Activated T-cell treated with anti-CD3 and anti-CD28 coated beads, Interleukin-2, amount 50 U/mL, for 24 hours (primary cell): Measurements from ENCODE around the gene CHL1.

ENCODE experiments used
- DNase-seq: peaks from one replicate; pipeline ENCODE4 v3.0.0-alpha.2; 2020
- H3K27ac Mint-ChIP-seq: 2 replicates; pipeline ENCODE4 v1.8.0; 2020; ENCODE audit warnings: mild to moderate bottlenecking, mixed read lengths
- H3K27me3 Mint-ChIP-seq: 2 replicates; pipeline ENCODE4 v1.8.0; 2020; ENCODE audit warnings: mixed read lengths
- H3K36me3 Mint-ChIP-seq: 2 replicates; pipeline ENCODE4 v1.8.0; 2020; ENCODE audit warnings: low read depth, mixed read lengths
- H3K4me1 Mint-ChIP-seq: 2 replicates; pipeline ENCODE4 v1.8.0; 2020; ENCODE audit warnings: low read depth, mixed read lengths
- H3K4me3 Mint-ChIP-seq: 2 replicates; pipeline ENCODE4 v1.8.0; 2020; ENCODE audit warnings: mild to moderate bottlenecking, moderate library complexity, mixed read lengths
- H3K9me3 Mint-ChIP-seq: 2 replicates; pipeline ENCODE4 v1.8.0; 2020; ENCODE audit warnings: mixed read lengths

CHL1 gene

GRCh38 chr3:200758-201325, 4.3 kb downstream of the CHL1 start:
- H3K9me3 Mint-ChIP-seq = no peaks in the 10 kb centered on the region
- H3K4me3 Mint-ChIP-seq = no peak overlapping the region
- peaks cover 5% of the 10 kb centered on the region for H3K4me1 Mint-ChIP-seq
- peaks cover 2% of the 10 kb centered on the region for H3K36me3 Mint-ChIP-seq
- peaks cover 38% of the 10 kb centered on the region for H3K27me3 Mint-ChIP-seq
- no peak for DNase-seq
- no peak overlapping the region for H3K27ac Mint-ChIP-seq

GRCh38 chr3:204102-204501, 7.5 kb downstream of the CHL1 start:
- no peaks in the 10 kb centered on the region for H3K4me1 Mint-ChIP-seq
- no peak overlapping the region for H3K4me3 Mint-ChIP-seq

GRCh38 chr3:207973-208372, 11.4 kb downstream of the CHL1 start:
- Mint-ChIP-seq H3K9me3 (no peaks in the 10 kb centered on the region), H3K36me3 (no peaks in the 10 kb centered on the region), H3K4me1 (no peaks in the 10 kb centered on the region), H3K27ac (no peak overlapping the region), H3K4me3 (no peak overlapping the region), H3K27me3 (peaks cover 3% of the 10 kb centered on the region)
- DNase-seq = no peak

More at GRCh38 chr3:204102-204501, 7.5 kb downstream of the CHL1 start:
- Mint-ChIP-seq H3K9me3 (no peaks in the 10 kb centered on the region), H3K27ac (no peak overlapping the region), H3K27me3 (peaks cover 17% of the 10 kb centered on the region), H3K36me3 (no peaks in the 10 kb centered on the region)
- DNase-seq = no peak

GRCh38 chr3:210669-211068, 14.1 kb downstream of the CHL1 start:
- no peaks in the 10 kb centered on the region for H3K27me3 Mint-ChIP-seq
- no peak overlapping the region for H3K4me3 Mint-ChIP-seq
- no peaks in the 10 kb centered on the region for H3K4me1 Mint-ChIP-seq
- H3K27ac Mint-ChIP-seq = no peak overlapping the region
- H3K36me3 Mint-ChIP-seq = no peaks in the 10 kb centered on the region
- H3K9me3 Mint-ChIP-seq = no peaks in the 10 kb centered on the region
- DNase-seq = no peak

- Mint-ChIP-seq H3K36me3 (no peaks in the 10 kb centered on the region), H3K9me3 (no peaks in the 10 kb centered on the region), H3K4me1 (no peaks in the 10 kb centered on the region), H3K4me3 (no peak overlapping the region), H3K27me3 (no peaks in the 10 kb centered on the region), H3K27ac (no peak overlapping the region)
- DNase-seq = no peak
Observed at GRCh38 chr3:212432-212831, 15.9 kb downstream of the CHL1 start.

- no peaks in the 10 kb centered on the region for H3K4me1 Mint-ChIP-seq
- H3K27ac Mint-ChIP-seq = no peak overlapping the region
- peaks cover 6% of the 10 kb centered on the region for H3K9me3 Mint-ChIP-seq
- no peak overlapping the region for H3K4me3 Mint-ChIP-seq
- H3K27me3 Mint-ChIP-seq = no peaks in the 10 kb centered on the region
- DNase-seq = no peak
- H3K36me3 Mint-ChIP-seq = no peaks in the 10 kb centered on the region
Observed at GRCh38 chr3:217099-217813, 20.7 kb downstream of the CHL1 start.

GRCh38 chr3:217948-218347, 21.4 kb downstream of the CHL1 start:
- H3K4me1 Mint-ChIP-seq = no peaks in the 10 kb centered on the region
- DNase-seq = no peak

GRCh38 chr3:228442-229182, 32.0 kb downstream of the CHL1 start:
- no peak overlapping the region for H3K27ac Mint-ChIP-seq
- no peaks in the 10 kb centered on the region for H3K4me1 Mint-ChIP-seq
- H3K36me3 Mint-ChIP-seq = no peaks in the 10 kb centered on the region
- no peaks in the 10 kb centered on the region for H3K27me3 Mint-ChIP-seq
- H3K9me3 Mint-ChIP-seq = peaks cover 3% of the 10 kb centered on the region
- DNase-seq = no peak
- no peak overlapping the region for H3K4me3 Mint-ChIP-seq

More at GRCh38 chr3:217948-218347, 21.4 kb downstream of the CHL1 start:
- no peaks in the 10 kb centered on the region for H3K27me3 Mint-ChIP-seq
- no peaks in the 10 kb centered on the region for H3K36me3 Mint-ChIP-seq
- peaks cover 11% of the 10 kb centered on the region for H3K9me3 Mint-ChIP-seq
- no peak overlapping the region for H3K27ac Mint-ChIP-seq
- H3K4me3 Mint-ChIP-seq = no peak overlapping the region

- H3K27me3 Mint-ChIP-seq = no peaks in the 10 kb centered on the region
Observed at GRCh38 chr3:229183-229661, 32.7 kb downstream of the CHL1 start.

GRCh38 chr3:236881-237280, 40.3 kb downstream of the CHL1 start:
- no peaks in the 10 kb centered on the region for H3K9me3 Mint-ChIP-seq

More at GRCh38 chr3:229183-229661, 32.7 kb downstream of the CHL1 start:
- no peak overlapping the region for H3K4me3 Mint-ChIP-seq
- no peak for DNase-seq
- H3K36me3 Mint-ChIP-seq = no peaks in the 10 kb centered on the region
- H3K27ac Mint-ChIP-seq = no peak overlapping the region
- peaks cover 2% of the 10 kb centered on the region for H3K9me3 Mint-ChIP-seq
- H3K4me1 Mint-ChIP-seq = no peaks in the 10 kb centered on the region

GRCh38 chr3:242602-243355, 46.2 kb downstream of the CHL1 start:
- Mint-ChIP-seq H3K36me3 (no peaks in the 10 kb centered on the region), H3K27ac (no peak overlapping the region), H3K4me1 (no peaks in the 10 kb centered on the region), H3K4me3 (no peak overlapping the region), H3K9me3 (no peaks in the 10 kb centered on the region), H3K27me3 (no peaks in the 10 kb centered on the region)
- no peak for DNase-seq

More at GRCh38 chr3:236881-237280, 40.3 kb downstream of the CHL1 start:
- no peak for DNase-seq
- Mint-ChIP-seq H3K4me1 (no peaks in the 10 kb centered on the region), H3K27ac (no peak overlapping the region), H3K36me3 (no peaks in the 10 kb centered on the region), H3K27me3 (no peaks in the 10 kb centered on the region), H3K4me3 (no peak overlapping the region)

- no peak for DNase-seq
- H3K27ac Mint-ChIP-seq = no peak overlapping the region
- no peaks in the 10 kb centered on the region for H3K9me3 Mint-ChIP-seq
- no peaks in the 10 kb centered on the region for H3K27me3 Mint-ChIP-seq
- no peak overlapping the region for H3K4me3 Mint-ChIP-seq
- no peaks in the 10 kb centered on the region for H3K4me1 Mint-ChIP-seq
- H3K36me3 Mint-ChIP-seq = no peaks in the 10 kb centered on the region
Observed at GRCh38 chr3:243356-243725, 46.8 kb downstream of the CHL1 start.

- DNase-seq = no peak
- Mint-ChIP-seq H3K4me1 (no peaks in the 10 kb centered on the region), H3K9me3 (no peaks in the 10 kb centered on the region), H3K27ac (no peak overlapping the region), H3K36me3 (no peaks in the 10 kb centered on the region), H3K27me3 (no peaks in the 10 kb centered on the region), H3K4me3 (no peak overlapping the region)
Observed at GRCh38 chr3:244041-244440, 47.5 kb downstream of the CHL1 start.

GRCh38 chr3:247916-248315, 51.4 kb downstream of the CHL1 start:
- no peaks in the 10 kb centered on the region for H3K27me3 Mint-ChIP-seq
- no peaks in the 10 kb centered on the region for H3K36me3 Mint-ChIP-seq
- H3K27ac Mint-ChIP-seq = no peak overlapping the region
- H3K4me3 Mint-ChIP-seq = no peak overlapping the region
- no peaks in the 10 kb centered on the region for H3K9me3 Mint-ChIP-seq
- no peak for DNase-seq
- no peaks in the 10 kb centered on the region for H3K4me1 Mint-ChIP-seq
